Sigmoid colon (tissue), 4 donors: Measurements from ENCODE around the gene SYNGR3.

ENCODE experiments used
- EP300 ChIP-seq, 4 donors: sonication (generic); formaldehyde crosslinking; IDR thresholded peaks; one replicate each; pipeline ENCODE4 v1.6.1; 2017; ENCODE audit warnings: antibody characterized with exemption in 4 of 4
- POLR2A ChIP-seq, 2 donors: fragments of 450-650 bp; IDR thresholded peaks; one replicate each; pipeline ENCODE4 v1.6.1; 2016; ENCODE audit warnings: antibody characterized with exemption in 2 of 2, mild to moderate bottlenecking in 2 of 2, moderate library complexity in 2 of 2
- TF ChIP-seq, protein P1 (sequence below), 4 experiments: fragments of 450-650 bp in 3 of 4; fragments of 200-600 bp in 1 of 4; IDR thresholded peaks; one replicate each; pipeline ENCODE4 v1.5.1; 2016 to 2019; ENCODE audit warnings: antibody characterized with exemption in 4 of 4, mild to moderate bottlenecking in 3 of 4, moderate library complexity in 2 of 4

GRCh38 chr16:2042171-2042985 lies 52.6 kb downstream of the SYNGR3 start:
- TF ChIP-seq, protein P1, sequence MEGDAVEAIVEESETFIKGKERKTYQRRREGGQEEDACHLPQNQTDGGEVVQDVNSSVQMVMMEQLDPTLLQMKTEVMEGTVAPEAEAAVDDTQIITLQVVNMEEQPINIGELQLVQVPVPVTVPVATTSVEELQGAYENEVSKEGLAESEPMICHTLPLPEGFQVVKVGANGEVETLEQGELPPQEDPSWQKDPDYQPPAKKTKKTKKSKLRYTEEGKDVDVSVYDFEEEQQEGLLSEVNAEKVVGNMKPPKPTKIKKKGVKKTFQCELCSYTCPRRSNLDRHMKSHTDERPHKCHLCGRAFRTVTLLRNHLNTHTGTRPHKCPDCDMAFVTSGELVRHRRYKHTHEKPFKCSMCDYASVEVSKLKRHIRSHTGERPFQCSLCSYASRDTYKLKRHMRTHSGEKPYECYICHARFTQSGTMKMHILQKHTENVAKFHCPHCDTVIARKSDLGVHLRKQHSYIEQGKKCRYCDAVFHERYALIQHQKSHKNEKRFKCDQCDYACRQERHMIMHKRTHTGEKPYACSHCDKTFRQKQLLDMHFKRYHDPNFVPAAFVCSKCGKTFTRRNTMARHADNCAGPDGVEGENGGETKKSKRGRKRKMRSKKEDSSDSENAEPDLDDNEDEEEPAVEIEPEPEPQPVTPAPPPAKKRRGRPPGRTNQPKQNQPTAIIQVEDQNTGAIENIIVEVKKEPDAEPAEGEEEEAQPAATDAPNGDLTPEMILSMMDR (IDR thresholded peaks at IDR 0.05) = no peak
- TF ChIP-seq POLR2A (IDR thresholded peaks at IDR 0.05) (no peak), EP300 (IDR thresholded peaks at IDR 0.05) (no peak)
